Kidney glomerular epithelial cell (primary cell): ENCODE measurements around the gene KRT75.
A peak's percentile ranks its signal among the peaks of the same experiment; 100 is the strongest.

Experiments
- DNase-seq: peaks from one replicate; lab custom pipeline; 2025; lab: John Stamatoyannopoulos, UW

KRT75 gene

GRCh38 chr12:52391618-52392002 is 42.6 kb downstream of the KRT75 start:
- no peak for DNase-seq

GRCh38 chr12:52390739-52391617 is 43.2 kb downstream of the KRT75 start:
- DNase-seq = no peak

- peak; percentile 27 for DNase-seq
Measured at GRCh38 chr12:52389313-52390207, 44.6 kb downstream of the KRT75 start.

GRCh38 chr12:52387859-52388258 is 46.3 kb downstream of the KRT75 start:
- no peak for DNase-seq

GRCh38 chr12:52385226-52385702 is 48.9 kb downstream of the KRT75 start, which contains the start of gene KRT84:
Gene KRT84, minus strand, starts transcription at chr12:52385652. Its CDS starts 67 bp downstream, at chr12:52385585.
- no peak for DNase-seq

GRCh38 chr12:52383331-52383730 is 50.8 kb downstream of the KRT75 start:
- DNase-seq = no peak

- DNase-seq = no peak
Measured at GRCh38 chr12:52382854-52383253, 51.3 kb downstream of the KRT75 start.

- DNase-seq = no peak
Measured at GRCh38 chr12:52381206-52381605, 53.0 kb downstream of the KRT75 start.

GRCh38 chr12:52380271-52380694 is 53.9 kb downstream of the KRT75 start:
- DNase-seq = peak; percentile 21

- DNase-seq = no peak
Measured at GRCh38 chr12:52379536-52379935, 54.6 kb downstream of the KRT75 start.

- no peak for DNase-seq
Measured at GRCh38 chr12:52378091-52378490, 56.1 kb downstream of the KRT75 start.

GRCh38 chr12:52377266-52377665 is 56.9 kb downstream of the KRT75 start:
- DNase-seq = no peak
